HCT116 (cell line): ENCODE measurements around the gene OTUD5. TPM values are rescaled to one million over a fixed set of nuclear protein-coding genes. Genes with fewer than 3 reads are reported as not detected.

Source experiments
- ATAC-seq: fragments of 200-7000 bp; cut with Tn5 transposase; 2 replicates; pipeline ENCODE4 v1.9.1; 2020; ENCODE audit warnings: mild to moderate bottlenecking, moderate library complexity
- BruUV-seq: library from RNA; stranded (reverse); fragments of 400-500 nt; replicated peaks from 2 replicates; lab custom pipeline; 2021; lab: Mats Ljungman, UMichigan
- CTCF ChIA-PET: fragments of 300-600 bp; sonication (Branson Sonifier 250); formaldehyde crosslinking; loops from one replicate; lab custom pipeline; 2021; ENCODE audit warnings: antibody characterized with exemption; lab: Charles Lee
- POLR2A ChIA-PET: fragments of 300-600, 350-600 bp; sonication (Branson Sonifier 250); formaldehyde crosslinking; loops from one replicate; lab custom pipeline; 2021; ENCODE audit warnings: antibody characterized with exemption; lab: Charles Lee
- RAD21 ChIA-PET, 2 experiments: fragments of 300-600 bp; sonication (Branson Sonifier 250); formaldehyde crosslinking; loops; one replicate each; lab custom pipeline; 2023; ENCODE audit warnings: low total read pairs in 2 of 2; ENCODE audit not compliant: uncharacterized antibody in 2 of 2, unreplicated experiment in 2 of 2, low non-redundant PET in 1 of 2; lab: Charles Lee
- DNase-seq: peaks from one replicate; pipeline ENCODE4 v3.0.0-alpha.2; 2010; ENCODE audit warnings: low read depth, low spot score
- H2AFZ ChIP-seq: fragments of 200-600 bp; shearing (Covaris generic), sonication (generic); 2 replicates; pipeline ENCODE4 v1.6.1; 2017; ENCODE audit warnings: low read depth, mixed run types, mixed read lengths, antibody characterized with exemption, low read length; ENCODE audit not compliant: poor library complexity, severe bottlenecking
- H3K27ac ChIP-seq: 2 replicates; pipeline ENCODE4 v1.5.1; 2012; ENCODE audit warnings: low read depth, low read length
- H3K27me3 ChIP-seq: fragments of 200-600 bp; sonication (generic); 2 replicates; pipeline ENCODE4 v1.6.1; 2016; ENCODE audit warnings: mixed run types, low read length, mixed read lengths; ENCODE audit not compliant: insufficient read depth
- H3K36me3 ChIP-seq, 2 experiments: fragments of 200-500 bp in 1 of 2; fragments of 200-600 bp in 1 of 2; sonication (Bioruptor generic) in 1 of 2; sonication (generic) in 1 of 2; 2 replicates each; pipeline versions ENCODE4 v1.5.1 to v1.6.1; 2014 to 2016; ENCODE audit warnings: low read length in 2 of 2, inconsistent platforms in 1 of 2, mixed read lengths in 1 of 2, mixed run types in 1 of 2; ENCODE audit not compliant: insufficient read depth in 2 of 2, control insufficient read depth in 1 of 2
- H3K4me1 ChIP-seq, 2 experiments: fragments of 200-600 bp in 1 of 2; sonication (generic) in 1 of 2; 2 replicates each; pipeline versions ENCODE4 v1.5.1 to v1.6.1; 2012 to 2017; ENCODE audit warnings: low read length in 2 of 2, inconsistent platforms in 1 of 2, mild to moderate bottlenecking in 1 of 2, mixed read lengths in 1 of 2, mixed run types in 1 of 2, moderate library complexity in 1 of 2; ENCODE audit not compliant: insufficient read depth in 2 of 2, control insufficient read depth in 1 of 2
- H3K4me2 ChIP-seq: fragments of 200-600 bp; sonication (generic); 2 replicates; pipeline ENCODE4 v1.6.1; 2017; ENCODE audit warnings: mixed run types, low read length, mixed read lengths
- H3K4me3 ChIP-seq, 2 experiments: fragments of 200-600 bp in 1 of 2; sonication (generic) in 1 of 2; replicated peaks in 1 of 2; 2 replicates each; pipeline ENCODE4 v1.5.1; 2011 to 2016; ENCODE audit warnings: low read length in 2 of 2, control low read depth in 1 of 2, low read depth in 1 of 2, mild to moderate bottlenecking in 1 of 2, mixed read lengths in 1 of 2, mixed run types in 1 of 2
- H3K79me2 ChIP-seq: fragments of 200-600 bp; sonication (generic); 2 replicates; pipeline ENCODE4 v1.6.1; 2017; ENCODE audit warnings: mild to moderate bottlenecking, mixed run types, low read length, moderate library complexity, mixed read lengths; ENCODE audit not compliant: insufficient read depth
- H3K9ac ChIP-seq: fragments of 200-600 bp; sonication (generic); 2 replicates; pipeline ENCODE4 v1.6.1; 2016; ENCODE audit warnings: low read length, mixed read lengths
- H3K9me2 ChIP-seq: fragments of 200-600 bp; sonication (generic), shearing (Covaris generic); 2 replicates; pipeline ENCODE4 v1.6.1; 2017; ENCODE audit warnings: mixed run types, mild to moderate bottlenecking, moderate library complexity; ENCODE audit not compliant: insufficient read depth
- H3K9me3 ChIP-seq, 2 experiments: fragments of 200-500 bp in 1 of 2; fragments of 200-600 bp in 1 of 2; sonication (Bioruptor generic) in 1 of 2; sonication (generic) in 1 of 2; 2 replicates each; pipeline ENCODE4 v1.6.1; 2014 to 2017; ENCODE audit warnings: low read length in 2 of 2, mixed read lengths in 2 of 2, inconsistent platforms in 1 of 2, low read depth in 1 of 2, mild to moderate bottlenecking in 1 of 2, mixed run types in 1 of 2, moderate library complexity in 1 of 2; ENCODE audit not compliant: control insufficient read depth in 1 of 2, insufficient read depth in 1 of 2
- H4K20me1 ChIP-seq: fragments of 200-600 bp; sonication (generic), shearing (Covaris generic); 2 replicates; pipeline ENCODE4 v1.6.1; 2017; ENCODE audit warnings: mixed run types, mild to moderate bottlenecking, moderate library complexity; ENCODE audit not compliant: insufficient read depth
- CEBPB ChIP-seq: IDR thresholded peaks from 2 replicates; pipeline ENCODE4 v1.6.1; 2012; ENCODE audit warnings: low read depth
- FOSL1 ChIP-seq: IDR thresholded peaks from 2 replicates; pipeline ENCODE4 v1.6.1; 2012; ENCODE audit warnings: low read depth
- JUND ChIP-seq: IDR thresholded peaks from 2 replicates; pipeline ENCODE4 v1.6.1; 2012
- POLR2A ChIP-seq: IDR thresholded peaks from 2 replicates; pipeline ENCODE4 v1.7.0; 2011; ENCODE audit warnings: borderline replicate concordance; ENCODE audit not compliant: insufficient read depth, insufficient read length; ENCODE audit errors: extremely low read depth
- POLR2AphosphoS5 ChIP-seq: IDR thresholded peaks from 2 replicates; pipeline ENCODE4 v1.6.1; 2011; ENCODE audit warnings: mild to moderate bottlenecking, low read depth, low read length, moderate library complexity
- SRF ChIP-seq: IDR thresholded peaks from 2 replicates; pipeline ENCODE4 v1.6.1; 2012; ENCODE audit warnings: low read depth
- YY1 ChIP-seq: IDR thresholded peaks from 2 replicates; pipeline ENCODE4 v1.6.1; 2011; ENCODE audit warnings: low read length, low read depth, moderate library complexity, mild to moderate bottlenecking; ENCODE audit not compliant: insufficient replicate concordance; ENCODE audit errors: extremely low read depth
- ZBTB33 ChIP-seq: IDR thresholded peaks from 2 replicates; pipeline ENCODE4 v1.6.1; 2011; ENCODE audit warnings: mild to moderate bottlenecking, low read length, moderate library complexity; ENCODE audit not compliant: insufficient replicate concordance; ENCODE audit errors: extremely low read depth
- ZFX ChIP-seq: fragments of 450-650 bp; IDR thresholded peaks from 2 replicates; pipeline ENCODE4 v1.6.1; 2017
- ZNF274 ChIP-seq: fragments of 200-500 bp; sonication (Bioruptor generic); IDR thresholded peaks from 2 replicates; pipeline ENCODE4 v1.6.1; 2014; ENCODE audit warnings: mild to moderate bottlenecking, low read depth, low read length, inconsistent platforms
- intact Hi-C: fragments of 100-400 bp; cut with micrococcal nuclease; formaldehyde crosslinking; loops from 2 replicates; pipeline ENCODE4 v1.10.0; 2022
- total RNA-seq: library from RNA; stranded (reverse); gene quantifications from one replicate; pipeline ENCODE4 v1.2.1, GENCODE V29; 2021; ENCODE audit not compliant: unreplicated experiment
- TF ChIP-seq, protein P1 (sequence below): IDR thresholded peaks from 2 replicates; pipeline ENCODE4 v1.6.1; 2012

Gene OTUD5
- total RNA-seq, 1 experiment from 2014 or later: 42.6 TPM

GRCh38 chrX:49000636-49001035, 43.2 kb upstream of the OTUD5 start:
- peak overlapping the region; percentile 78 for H3K4me2 ChIP-seq
- no peaks in the 10 kb centered on the region for H4K20me1 ChIP-seq
- H3K9me3 ChIP-seq: no peaks in the 10 kb centered on the region
- no peak overlapping the region for H2AFZ ChIP-seq
- ChIA-PET POLR2A (no interaction called here), RAD21 (no interaction called here), CTCF (no interaction called here)
- no peak for DNase-seq
- peaks cover 5% of the 10 kb centered on the region; the same call in 1 of the 2 replicates for H3K79me2 ChIP-seq
- no peak for ATAC-seq
- H3K4me3 ChIP-seq: no peak overlapping the region
- H3K9me2 ChIP-seq: no peaks in the 10 kb centered on the region
- H3K9ac ChIP-seq: no peak overlapping the region
- intact Hi-C loops: loop anchor here (5.0 kb wide), 1 partner anchor 42 kb away; the partner anchor contains the start of gene TFE3
- no TSS peak for BruUV-seq
- TF ChIP-seq, protein P1, sequence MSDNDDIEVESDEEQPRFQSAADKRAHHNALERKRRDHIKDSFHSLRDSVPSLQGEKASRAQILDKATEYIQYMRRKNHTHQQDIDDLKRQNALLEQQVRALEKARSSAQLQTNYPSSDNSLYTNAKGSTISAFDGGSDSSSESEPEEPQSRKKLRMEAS: no peak
- TF ChIP-seq POLR2A (no peak), POLR2AphosphoS5 (no peak), YY1 (no peak), JUND (no peak), FOSL1 (no peak), ZFX (no peak), SRF (no peak), ZNF274 (no peak), ZBTB33 (no peak), CEBPB (no peak)
- H3K36me3 ChIP-seq: no peaks in the 10 kb centered on the region
- H3K27ac ChIP-seq: no peak overlapping the region
- H3K27me3 ChIP-seq: no peaks in the 10 kb centered on the region
- H3K4me1 ChIP-seq: peaks cover 0 to 10% of the 10 kb centered on the region in 2 experiments; a peak in 1 of 4 replicates
